NCI-H446 (cell line): ENCODE results near the gene STAG1.
"Not testable (repeated sequence)": the region's sequence is repeated elsewhere in the genome, so short reads cannot be mapped to it uniquely, and the experiment has no call there.

Source experiments
- DNase-seq, 2 experiments: peaks; one replicate each; lab custom pipeline; 2025; lab: John Stamatoyannopoulos, UW

STAG1 gene

GRCh38 chr3:136512381-136512780 is 239.8 kb downstream of the STAG1 start:
- DNase-seq: no peak

GRCh38 chr3:136505676-136506075 is 246.5 kb downstream of the STAG1 start:
- DNase-seq: no peak

GRCh38 chr3:136503056-136503455 is 249.1 kb downstream of the STAG1 start:
- no peak for DNase-seq

- no peak for DNase-seq
Observed at GRCh38 chr3:136498919-136499447, 253.2 kb downstream of the STAG1 start.

GRCh38 chr3:136495213-136495612 is 257.0 kb downstream of the STAG1 start:
- no peak for DNase-seq

GRCh38 chr3:136490646-136491405 is 261.4 kb downstream of the STAG1 start:
- no peak for DNase-seq

- no peak for DNase-seq
Observed at GRCh38 chr3:136485777-136486176, 266.4 kb downstream of the STAG1 start.

- DNase-seq: no peak
Observed at GRCh38 chr3:136476280-136476679, 275.9 kb downstream of the STAG1 start.

- not testable (repeated sequence) for DNase-seq
Observed at GRCh38 chr3:136474876-136475275, 277.3 kb downstream of the STAG1 start.

- DNase-seq: no peak
Observed at GRCh38 chr3:136473716-136474326, 278.4 kb downstream of the STAG1 start.

- no peak for DNase-seq
Observed at GRCh38 chr3:136465296-136465695, 286.9 kb downstream of the STAG1 start.

GRCh38 chr3:136464502-136464901 is 287.7 kb downstream of the STAG1 start:
- no peak for DNase-seq

- DNase-seq: no peak
Observed at GRCh38 chr3:136463170-136463569, 289.0 kb downstream of the STAG1 start.

- no peak for DNase-seq
Observed at GRCh38 chr3:136457793-136458192, 294.4 kb downstream of the STAG1 start.

GRCh38 chr3:136456196-136456595 is 296.0 kb downstream of the STAG1 start:
- DNase-seq: no peak

GRCh38 chr3:136444581-136444980 is 307.6 kb downstream of the STAG1 start:
- no peak for DNase-seq

GRCh38 chr3:136437043-136437442 is 315.1 kb downstream of the STAG1 start:
- DNase-seq: no peak

- no peak for DNase-seq
Observed at GRCh38 chr3:136434429-136434828, 317.7 kb downstream of the STAG1 start.

- no peak for DNase-seq
Observed at GRCh38 chr3:136432685-136433084, 319.5 kb downstream of the STAG1 start.

- DNase-seq: no peak
Observed at GRCh38 chr3:136428167-136428566, 324.0 kb downstream of the STAG1 start.

GRCh38 chr3:136427236-136427635 is 324.9 kb downstream of the STAG1 start:
- no peak for DNase-seq

- no peak for DNase-seq
Observed at GRCh38 chr3:136414476-136414875, 337.7 kb downstream of the STAG1 start.

- DNase-seq: no peak
Observed at GRCh38 chr3:136412307-136412706, 339.9 kb downstream of the STAG1 start.
